Panc1 (cell line): Measurements from ENCODE around the gene VPS16.

Experiments
- POLR2AphosphoS5 ChIP-seq: IDR thresholded peaks from 2 replicates; pipeline ENCODE4 v1.6.1; 2012; ENCODE audit warnings: mild to moderate bottlenecking, low read depth, low read length, moderate library complexity
- TCF7L2 ChIP-seq: IDR thresholded peaks from 2 replicates; pipeline ENCODE4 v1.6.1; 2011; ENCODE audit warnings: mild to moderate bottlenecking, low read depth, low read length, inconsistent platforms
- TF ChIP-seq, protein P1 (sequence below): fragments of 450-650 bp; IDR thresholded peaks from 2 replicates; pipeline ENCODE4 v1.5.1; 2017; ENCODE audit warnings: mild to moderate bottlenecking

- TF ChIP-seq, protein P1, sequence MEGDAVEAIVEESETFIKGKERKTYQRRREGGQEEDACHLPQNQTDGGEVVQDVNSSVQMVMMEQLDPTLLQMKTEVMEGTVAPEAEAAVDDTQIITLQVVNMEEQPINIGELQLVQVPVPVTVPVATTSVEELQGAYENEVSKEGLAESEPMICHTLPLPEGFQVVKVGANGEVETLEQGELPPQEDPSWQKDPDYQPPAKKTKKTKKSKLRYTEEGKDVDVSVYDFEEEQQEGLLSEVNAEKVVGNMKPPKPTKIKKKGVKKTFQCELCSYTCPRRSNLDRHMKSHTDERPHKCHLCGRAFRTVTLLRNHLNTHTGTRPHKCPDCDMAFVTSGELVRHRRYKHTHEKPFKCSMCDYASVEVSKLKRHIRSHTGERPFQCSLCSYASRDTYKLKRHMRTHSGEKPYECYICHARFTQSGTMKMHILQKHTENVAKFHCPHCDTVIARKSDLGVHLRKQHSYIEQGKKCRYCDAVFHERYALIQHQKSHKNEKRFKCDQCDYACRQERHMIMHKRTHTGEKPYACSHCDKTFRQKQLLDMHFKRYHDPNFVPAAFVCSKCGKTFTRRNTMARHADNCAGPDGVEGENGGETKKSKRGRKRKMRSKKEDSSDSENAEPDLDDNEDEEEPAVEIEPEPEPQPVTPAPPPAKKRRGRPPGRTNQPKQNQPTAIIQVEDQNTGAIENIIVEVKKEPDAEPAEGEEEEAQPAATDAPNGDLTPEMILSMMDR: no peak
- TF ChIP-seq POLR2AphosphoS5: no peak
- TF ChIP-seq TCF7L2: no peak
Measured at GRCh38 chr20:2865101-2865500, 24.6 kb downstream of the VPS16 start.
